GM23338 (cell line): ENCODE data around the gene CBX6. TPM values are rescaled to one million over a fixed set of nuclear protein-coding genes. Genes with fewer than 3 reads are reported as not detected.

ENCODE experiments used
- ATAC-seq: fragments of 200-7000 bp; cut with Tn5 transposase; 3 replicates; pipeline ENCODE4 v1.9.1; 2020
- DNase-seq: peaks from one replicate; pipeline ENCODE4 v3.0.0-alpha.2; 2015; ENCODE audit warnings: low spot score
- H2AFZ ChIP-seq: fragments of 200-600 bp; sonication (generic); 2 replicates; pipeline ENCODE4 v1.8.0; 2016; ENCODE audit warnings: antibody characterized with exemption, mild to moderate bottlenecking, moderate library complexity
- H3F3A ChIP-seq: fragments of 200-600 bp; sonication (generic); replicated peaks from 2 replicates; pipeline ENCODE4 v1.8.0; 2017; ENCODE audit warnings: antibody characterized with exemption, mixed run types, low read depth
- H3K27ac ChIP-seq: fragments of 200-600 bp; sonication (generic); 2 replicates; pipeline ENCODE4 v1.6.1; 2016; ENCODE audit warnings: low read depth
- H3K27me3 ChIP-seq: fragments of 200-600 bp; sonication (generic); 2 replicates; pipeline ENCODE4 v1.8.0; 2016; ENCODE audit warnings: mild to moderate bottlenecking, mixed run types, moderate library complexity; ENCODE audit not compliant: insufficient read depth
- H3K36me3 ChIP-seq: fragments of 200-600 bp; sonication (generic); 2 replicates; pipeline ENCODE4 v1.8.0; 2016; ENCODE audit warnings: mild to moderate bottlenecking; ENCODE audit not compliant: insufficient read depth
- H3K4me1 ChIP-seq: fragments of 200-600 bp; sonication (generic); 2 replicates; pipeline ENCODE4 v1.8.0; 2016; ENCODE audit warnings: mild to moderate bottlenecking, moderate library complexity; ENCODE audit not compliant: insufficient read depth
- H3K4me2 ChIP-seq: fragments of 200-600 bp; sonication (generic); 2 replicates; pipeline ENCODE4 v1.7.1; 2017; ENCODE audit warnings: mixed run types
- H3K4me3 ChIP-seq: fragments of 200-600 bp; sonication (generic); 2 replicates; pipeline ENCODE4 v1.6.1; 2016; ENCODE audit warnings: mixed run types
- H3K79me2 ChIP-seq: fragments of 200-600 bp; sonication (generic); replicated peaks from 2 replicates; pipeline ENCODE4 v1.8.0; 2017; ENCODE audit warnings: mild to moderate bottlenecking; ENCODE audit not compliant: insufficient read depth
- H3K9me2 ChIP-seq: fragments of 200-600 bp; sonication (generic); 2 replicates; pipeline ENCODE4 v1.8.0; 2017; ENCODE audit not compliant: insufficient read depth
- H4K20me1 ChIP-seq: fragments of 200-600 bp; sonication (generic); replicated peaks from 2 replicates; pipeline ENCODE4 v1.8.0; 2017; ENCODE audit warnings: mild to moderate bottlenecking; ENCODE audit not compliant: insufficient read depth
- H3K27ac Mint-ChIP-seq: 2 replicates; pipeline ENCODE4 v1.8.0; 2020; ENCODE audit warnings: inconsistent platforms, mild to moderate bottlenecking, moderate library complexity, mixed read lengths
- H3K27me3 Mint-ChIP-seq: 3 replicates; pipeline ENCODE4 v1.8.0; 2022; ENCODE audit warnings: low read depth, mild to moderate bottlenecking, moderate library complexity, mixed read lengths, inconsistent platforms; ENCODE audit not compliant: insufficient read depth, poor library complexity
- H3K36me3 Mint-ChIP-seq: 3 replicates; pipeline ENCODE4 v1.8.0; 2021; ENCODE audit warnings: low read depth, mild to moderate bottlenecking, inconsistent platforms, moderate library complexity, mixed read lengths
- H3K4me1 Mint-ChIP-seq: 3 replicates; pipeline ENCODE4 v1.8.0; 2020; ENCODE audit warnings: mild to moderate bottlenecking, inconsistent platforms, mixed read lengths
- H3K4me3 Mint-ChIP-seq: 3 replicates; pipeline ENCODE4 v1.8.0; 2021; ENCODE audit warnings: moderate library complexity, mild to moderate bottlenecking, inconsistent platforms, mixed read lengths
- H3K9me3 Mint-ChIP-seq: 3 replicates; pipeline ENCODE4 v1.8.0; 2020; ENCODE audit warnings: moderate library complexity, mild to moderate bottlenecking, inconsistent platforms, mixed read lengths
- CREB1 ChIP-seq: fragments of 250-450 bp; sonication (Bioruptor Pico); IDR thresholded peaks from 2 replicates; pipeline ENCODE4 v1.5.0; 2020; ENCODE audit warnings: low read depth, mild to moderate bottlenecking, moderate library complexity
- ETS1 ChIP-seq: IDR thresholded peaks from 2 replicates; pipeline ENCODE4 v1.6.1; 2016; ENCODE audit warnings: antibody characterized with exemption
- EZH2 ChIP-seq: fragments of 200-600 bp; sonication (generic); IDR thresholded peaks from one replicate; pipeline ENCODE4 v1.8.0; 2017; ENCODE audit warnings: antibody characterized with exemption, mild to moderate bottlenecking, low read depth; ENCODE audit not compliant: unreplicated experiment
- EZH2phosphoT487 ChIP-seq: fragments of 200-600 bp; sonication (generic); IDR thresholded peaks from one replicate; pipeline ENCODE4 v1.8.1; 2018; ENCODE audit warnings: antibody characterized with exemption; ENCODE audit not compliant: unreplicated experiment
- JUNB ChIP-seq: IDR thresholded peaks from one replicate; pipeline ENCODE4 v1.6.1; 2016; ENCODE audit warnings: antibody characterized with exemption; ENCODE audit not compliant: unreplicated experiment
- REST ChIP-seq: IDR thresholded peaks from one replicate; pipeline ENCODE4 v1.6.1; 2018; ENCODE audit warnings: antibody characterized with exemption; ENCODE audit not compliant: unreplicated experiment
- STAT1 ChIP-seq: IDR thresholded peaks from one replicate; pipeline ENCODE4 v1.6.1; 2016; ENCODE audit warnings: antibody characterized with exemption; ENCODE audit not compliant: unreplicated experiment
- ZNF114 ChIP-seq: fragments of 250-450 bp; sonication (Bioruptor Pico); IDR thresholded peaks from 2 replicates; pipeline ENCODE4 v1.5.0; 2020; ENCODE audit warnings: mild to moderate bottlenecking, moderate library complexity
- ZNF462 ChIP-seq: fragments of 250-450 bp; sonication (Bioruptor Pico); IDR thresholded peaks from 2 replicates; pipeline ENCODE4 v1.5.0; 2020; ENCODE audit warnings: mild to moderate bottlenecking, moderate library complexity
- polyA plus RNA-seq: library from polyadenylated mRNA; unstranded; fragments of >200 nt; fragmentation: Nextera tagmentation; extraction: Ambion mirVana; gene quantifications from 2 replicates; pipeline ENCODE4 v1.2.1, GENCODE V29; 2016
- total RNA-seq: library from RNA; depleted of rRNA; stranded (reverse); fragments of >200 nt; shearing (Covaris generic); gene quantifications from 2 replicates; pipeline ENCODE4 v1.2.3, GENCODE V29; 2014

Gene CBX6
- total and polyA plus RNA-seq, 2 experiments from 2014 or later = 18.5 to 23.0 TPM

GRCh38 chr22:38833061-38833460, 39.0 kb downstream of the CBX6 start (continued):
- TF ChIP-seq REST = no peak
- no peak for TF ChIP-seq STAT1
- TF ChIP-seq ETS1 = no peak
- TF ChIP-seq EZH2phosphoT487 = no peak
- no peak for TF ChIP-seq CREB1 (CRISPR knock-in tag)
- no peak for TF ChIP-seq ZNF114
- no peak for TF ChIP-seq EZH2

GRCh38 chr22:38832005-38832978, 39.7 kb downstream of the CBX6 start:
- Histone ChIP-seq H3K4me2 (no peak overlapping the region), H3K79me2 (no peaks in the 10 kb centered on the region), H3F3A (no peaks in the 10 kb centered on the region), H3K9me2 (no peaks in the 10 kb centered on the region), H3K27ac (no peak overlapping the region), H3K36me3 (no peaks in the 10 kb centered on the region), H3K27me3 (no peaks in the 10 kb centered on the region), H4K20me1 (no peaks in the 10 kb centered on the region), H3K4me3 (no peak overlapping the region), H2AFZ (no peak overlapping the region), H3K4me1 (peaks cover 18% of the 10 kb centered on the region)
- ATAC-seq = peak; percentile 29
- H3K4me3 Mint-ChIP-seq = no peak overlapping the region
- H3K36me3 Mint-ChIP-seq = no peaks in the 10 kb centered on the region; the same call in 2 of the 3 replicates
- DNase-seq = no peak
- no peak for TF ChIP-seq EZH2phosphoT487
- TF ChIP-seq STAT1 = no peak
- no peak for TF ChIP-seq EZH2
- no peak for TF ChIP-seq ZNF462 (CRISPR knock-in tag)
- no peak for TF ChIP-seq JUNB
- no peak for TF ChIP-seq ETS1
- no peaks in the 10 kb centered on the region; the same call in 2 of the 3 replicates for H3K9me3 Mint-ChIP-seq
- peaks cover 19% of the 10 kb centered on the region for H3K27me3 Mint-ChIP-seq
- H3K4me1 Mint-ChIP-seq = peaks cover 17% of the 10 kb centered on the region
- H3K27ac Mint-ChIP-seq = no peak overlapping the region
